ENCODE data around the gene EVI2A.

GRCh38 chr17:31339906-31340661 is 18.7 kb upstream of the EVI2A start:
- TF ChIP-seq CTCF (IDR thresholded peaks at IDR 0.05 in 2 of 3, conservative IDR thresholded peaks at IDR 0.05 in 1 of 3; ENCODE audit: insufficient read depth in 2 of 3, low read depth in 1 of 3, low read length in 3 of 3) = no peak
- TF ChIP-seq MAFG (tag; conservative IDR thresholded peaks at IDR 0.05) = peak; percentile 53
- peak; percentile 74; the same call in 1 of the 2 replicates for TF ChIP-seq FOXM1 (IDR thresholded peaks at IDR 0.05; ENCODE audit: low read depth)
- no peak for TF ChIP-seq FOXM1 (CRISPR knock-in tag; IDR thresholded peaks at IDR 0.05; ENCODE audit: low read depth)
- no peak for TF ChIP-seq HNRNPK (IDR thresholded peaks at IDR 0.05; ENCODE audit: low read depth, low read length, poor library complexity, severe bottlenecking)
